Fibroblast of mammary gland (primary cell): ENCODE measurements around the gene PPM1M.

ENCODE experiments used
- DNase-seq: peaks from one replicate; pipeline ENCODE4 v3.0.0-alpha.2; 2010; ENCODE audit warnings: low read depth
- H3K4me3 ChIP-seq: 2 replicates; pipeline ENCODE4 v1.5.1; 2011; ENCODE audit warnings: low read depth, mild to moderate bottlenecking, low read length, moderate library complexity; ENCODE audit not compliant: control insufficient read depth
- TF ChIP-seq, protein P1 (sequence below): conservative IDR thresholded peaks from 2 replicates; pipeline ENCODE4 v1.5.1; 2011; ENCODE audit warnings: low read depth, low read length, inconsistent platforms; ENCODE audit not compliant: control insufficient read depth, insufficient read depth

PPM1M gene

DNA sequence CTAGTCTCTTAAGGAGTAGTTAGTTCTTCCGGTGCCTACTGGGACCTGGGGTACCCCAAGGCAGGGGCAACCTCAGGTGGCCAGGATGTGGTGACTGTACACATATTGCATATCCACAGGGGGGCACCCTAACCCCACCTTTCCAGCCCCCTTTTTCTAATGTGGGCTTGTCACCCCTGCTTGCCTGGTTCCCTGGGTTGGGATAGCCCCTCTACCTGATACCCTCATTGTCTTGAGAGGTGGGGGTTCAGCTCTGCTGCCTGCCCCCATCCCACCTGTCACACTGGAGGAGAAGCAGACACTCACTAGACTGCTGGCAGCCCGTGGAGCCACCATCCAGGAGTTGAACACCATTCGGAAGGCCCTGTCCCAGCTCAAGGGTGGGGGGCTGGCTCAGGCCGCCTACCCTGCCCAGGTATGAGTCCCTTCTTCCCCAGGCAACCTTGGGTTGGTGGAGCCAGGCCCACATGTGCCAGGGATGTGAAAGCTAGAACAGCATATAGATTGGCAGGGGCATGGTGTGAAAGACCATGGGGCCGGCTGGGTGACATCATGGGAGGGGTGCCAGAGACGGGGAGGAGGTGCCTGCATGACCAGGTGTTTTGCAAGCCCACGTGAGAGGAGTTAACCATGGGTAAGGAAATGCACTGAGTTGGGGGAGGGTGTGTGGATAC, 46.1 kb downstream of the PPM1M start:
- TF ChIP-seq, protein P1, sequence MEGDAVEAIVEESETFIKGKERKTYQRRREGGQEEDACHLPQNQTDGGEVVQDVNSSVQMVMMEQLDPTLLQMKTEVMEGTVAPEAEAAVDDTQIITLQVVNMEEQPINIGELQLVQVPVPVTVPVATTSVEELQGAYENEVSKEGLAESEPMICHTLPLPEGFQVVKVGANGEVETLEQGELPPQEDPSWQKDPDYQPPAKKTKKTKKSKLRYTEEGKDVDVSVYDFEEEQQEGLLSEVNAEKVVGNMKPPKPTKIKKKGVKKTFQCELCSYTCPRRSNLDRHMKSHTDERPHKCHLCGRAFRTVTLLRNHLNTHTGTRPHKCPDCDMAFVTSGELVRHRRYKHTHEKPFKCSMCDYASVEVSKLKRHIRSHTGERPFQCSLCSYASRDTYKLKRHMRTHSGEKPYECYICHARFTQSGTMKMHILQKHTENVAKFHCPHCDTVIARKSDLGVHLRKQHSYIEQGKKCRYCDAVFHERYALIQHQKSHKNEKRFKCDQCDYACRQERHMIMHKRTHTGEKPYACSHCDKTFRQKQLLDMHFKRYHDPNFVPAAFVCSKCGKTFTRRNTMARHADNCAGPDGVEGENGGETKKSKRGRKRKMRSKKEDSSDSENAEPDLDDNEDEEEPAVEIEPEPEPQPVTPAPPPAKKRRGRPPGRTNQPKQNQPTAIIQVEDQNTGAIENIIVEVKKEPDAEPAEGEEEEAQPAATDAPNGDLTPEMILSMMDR, result peak; percentile 44
- H3K4me3 ChIP-seq, result no peak overlapping the region
- no peak for DNase-seq

DNA sequence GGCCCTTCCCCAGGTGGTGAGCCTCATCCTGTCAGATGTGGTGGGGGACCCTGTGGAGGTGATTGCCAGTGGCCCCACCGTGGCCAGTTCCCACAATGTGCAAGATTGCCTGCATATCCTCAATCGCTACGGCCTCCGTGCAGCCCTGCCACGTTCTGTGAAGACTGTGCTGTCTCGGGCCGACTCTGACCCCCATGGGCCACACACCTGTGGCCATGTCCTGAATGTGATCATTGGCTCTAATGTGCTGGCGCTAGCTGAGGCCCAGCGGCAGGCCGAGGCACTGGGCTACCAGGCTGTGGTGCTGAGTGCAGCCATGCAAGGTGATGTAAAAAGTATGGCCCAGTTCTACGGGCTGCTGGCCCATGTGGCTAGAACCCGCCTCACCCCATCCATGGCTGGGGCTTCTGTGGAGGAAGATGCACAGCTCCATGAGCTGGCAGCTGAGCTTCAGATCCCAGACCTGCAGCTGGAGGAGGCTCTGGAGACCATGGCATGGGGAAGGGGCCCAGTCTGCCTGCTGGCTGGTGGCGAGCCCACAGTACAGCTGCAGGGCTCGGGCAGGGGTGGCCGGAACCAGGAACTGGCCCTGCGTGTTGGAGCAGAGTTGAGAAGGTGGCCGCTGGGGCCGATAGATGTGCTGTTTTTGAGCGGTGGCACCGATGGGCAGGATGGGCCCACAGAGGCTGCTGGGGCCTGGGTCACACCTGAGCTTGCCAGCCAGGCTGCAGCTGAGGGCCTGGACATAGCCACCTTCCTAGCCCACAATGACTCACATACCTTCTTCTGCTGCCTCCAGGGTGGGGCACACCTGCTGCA, 46.9 kb downstream of the PPM1M start:
- DNase-seq, result no peak
- no peak overlapping the region for H3K4me3 ChIP-seq
- TF ChIP-seq, protein P1, result no peak

DNA sequence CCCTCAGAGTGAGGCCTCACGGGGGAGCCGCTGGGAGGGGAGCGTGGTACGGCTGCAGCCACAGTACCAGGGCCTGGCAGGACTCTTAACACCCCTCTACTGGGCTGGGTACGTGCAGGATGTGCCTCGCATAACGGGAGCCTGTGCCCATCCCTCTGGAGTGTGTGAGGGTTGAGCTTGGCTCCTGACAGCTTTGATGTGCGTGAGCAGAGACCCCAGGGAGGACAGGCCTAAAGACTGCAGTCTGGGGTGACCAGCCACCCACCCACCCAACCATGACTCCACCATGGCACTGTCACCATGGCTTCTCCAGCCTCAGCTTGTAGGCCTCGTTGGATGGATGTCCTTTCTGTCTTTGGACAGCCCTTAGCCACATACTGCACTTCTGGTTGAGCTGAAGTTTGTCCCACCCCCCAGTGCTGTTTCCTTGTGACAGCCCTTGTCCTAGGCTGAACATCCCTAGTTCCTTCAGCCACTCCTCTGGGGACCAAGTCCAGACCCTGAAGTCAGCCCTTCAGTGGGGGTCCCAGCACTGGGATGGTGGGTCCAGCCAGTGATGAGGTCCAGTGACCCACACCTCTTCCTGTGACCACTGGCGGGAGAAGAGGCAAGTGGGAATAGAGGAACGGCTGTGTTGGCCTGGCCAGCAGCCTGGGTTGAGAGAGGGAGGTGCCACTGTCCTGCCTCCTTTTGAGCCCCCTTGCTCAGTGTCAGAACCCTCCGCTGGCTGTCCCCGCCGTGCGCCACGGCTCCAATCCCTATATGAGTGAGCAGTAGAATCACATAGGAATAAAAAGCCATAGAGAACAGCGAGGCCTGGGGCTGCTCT, 48.1 kb downstream of the PPM1M start:
- DNase-seq, result no peak
- TF ChIP-seq, protein P1, result no peak

DNA sequence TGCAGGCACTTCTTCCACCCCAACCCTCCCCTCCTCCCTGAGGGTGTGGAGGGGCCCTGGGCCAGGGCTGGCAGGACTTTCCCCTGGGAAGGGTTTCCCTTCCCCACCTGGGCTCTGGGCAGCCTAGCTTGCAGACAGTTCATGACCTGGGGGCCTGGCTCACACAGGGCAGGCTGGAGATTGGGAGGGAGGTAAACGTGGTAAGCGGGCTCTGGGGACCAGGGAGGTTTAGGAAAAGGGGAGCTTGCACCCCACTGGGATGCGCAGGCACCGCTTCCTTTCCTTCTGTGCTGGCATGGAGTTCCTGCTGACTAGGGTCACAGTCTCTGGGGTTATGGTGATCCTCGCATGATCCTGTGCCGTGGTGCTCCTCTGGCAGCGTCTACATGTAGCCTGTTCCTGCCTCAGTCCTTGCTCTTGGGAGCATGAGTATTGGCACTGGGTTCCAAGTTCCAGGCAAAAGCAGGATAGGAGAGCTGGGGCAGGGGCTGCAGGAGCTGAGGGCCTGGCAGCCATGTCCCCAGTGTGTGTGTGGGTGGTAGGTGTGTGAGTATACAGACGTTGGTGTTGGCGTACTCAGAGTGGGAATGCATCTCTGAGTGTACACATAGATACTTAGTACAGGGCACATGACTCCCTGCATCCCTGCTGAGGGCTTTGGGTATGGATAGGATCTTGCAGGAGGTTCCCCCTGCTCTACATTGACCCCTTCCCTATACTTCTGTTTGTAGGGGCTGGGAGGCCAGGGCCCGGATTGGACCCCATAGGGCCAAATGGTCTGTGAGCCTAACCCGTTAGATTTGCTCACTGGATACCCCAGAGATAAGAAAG, 49.0 kb downstream of the PPM1M start:
- DNase-seq, result no peak
- no peak overlapping the region for H3K4me3 ChIP-seq

More for the DNA sequence above, 48.1 kb downstream of the PPM1M start:
- H3K4me3 ChIP-seq, result no peak overlapping the region

DNA sequence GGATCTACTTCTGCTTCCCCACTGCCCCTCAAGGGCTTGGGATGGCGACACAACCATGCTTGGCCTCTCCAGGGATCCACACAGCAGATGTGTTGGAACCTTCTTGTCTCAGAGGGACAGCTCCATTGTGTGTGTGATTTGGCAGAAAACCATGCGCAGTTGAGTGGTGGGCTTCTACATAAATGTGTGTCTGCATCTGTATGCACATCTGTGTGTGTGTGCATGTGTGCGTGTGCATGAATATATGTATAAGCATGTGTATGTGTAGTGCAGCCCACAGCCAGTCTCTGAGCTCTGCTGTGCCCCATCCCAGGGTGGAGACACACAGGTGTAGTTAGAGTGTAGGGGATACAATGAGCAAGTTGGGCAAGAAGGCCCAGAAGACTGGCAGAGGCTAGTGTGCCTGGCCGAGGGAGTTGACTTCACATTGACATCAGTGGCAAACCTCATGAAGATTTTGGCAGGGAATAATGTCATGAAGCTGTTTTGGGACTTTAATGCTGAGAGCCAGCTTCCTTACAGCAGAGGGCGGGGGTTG, 50.2 kb downstream of the PPM1M start:
- DNase-seq, result no peak
- TF ChIP-seq, protein P1, result no peak
- no peak overlapping the region for H3K4me3 ChIP-seq

More for the DNA sequence above, 49.0 kb downstream of the PPM1M start:
- TF ChIP-seq, protein P1, result no peak
